KMS-11 (cell line): ENCODE measurements around the gene C5orf15.

ENCODE experiments used
- H2AFZ ChIP-seq: fragments of 200-600 bp; sonication (generic); 2 replicates; pipeline ENCODE4 v1.6.1; 2016; ENCODE audit warnings: antibody characterized with exemption, mixed run types, low read depth
- H3K27ac ChIP-seq: fragments of 200-600 bp; sonication (generic); 2 replicates; pipeline ENCODE4 v1.6.1; 2016; ENCODE audit warnings: mild to moderate bottlenecking, mixed run types
- H3K27me3 ChIP-seq: fragments of 200-600 bp; sonication (generic); 2 replicates; pipeline ENCODE4 v1.6.1; 2017; ENCODE audit warnings: mild to moderate bottlenecking, low read depth, mixed run types, moderate library complexity; ENCODE audit not compliant: insufficient read depth
- H3K36me3 ChIP-seq: fragments of 200-600 bp; sonication (generic); 2 replicates; pipeline ENCODE4 v1.6.1; 2017; ENCODE audit warnings: mild to moderate bottlenecking, mixed run types; ENCODE audit not compliant: insufficient read depth
- H3K4me1 ChIP-seq: fragments of 200-600 bp; sonication (generic); 2 replicates; pipeline ENCODE4 v1.6.1; 2016; ENCODE audit warnings: mild to moderate bottlenecking, low read depth, mixed run types; ENCODE audit not compliant: poor library complexity, severe bottlenecking
- H3K4me2 ChIP-seq: fragments of 200-600 bp; sonication (generic); 2 replicates; pipeline ENCODE4 v1.7.0; 2016; ENCODE audit warnings: mild to moderate bottlenecking, mixed run types
- H3K4me3 ChIP-seq: fragments of 200-600 bp; sonication (generic); IDR thresholded peaks from 2 replicates; pipeline ENCODE4 v1.6.1; 2017; ENCODE audit warnings: low read depth, low read length, mixed read lengths; ENCODE audit not compliant: insufficient read depth
- H3K79me2 ChIP-seq: fragments of 200-600 bp; sonication (generic); 2 replicates; pipeline ENCODE4 v1.6.1; 2016; ENCODE audit warnings: low read depth, mixed run types; ENCODE audit not compliant: insufficient read depth
- H3K9ac ChIP-seq: fragments of 200-600 bp; sonication (generic); 2 replicates; pipeline ENCODE4 v1.6.1; 2016; ENCODE audit warnings: mild to moderate bottlenecking, mixed run types
- H4K20me1 ChIP-seq: fragments of 200-600 bp; sonication (generic); 2 replicates; pipeline ENCODE4 v1.6.1; 2016; ENCODE audit warnings: mild to moderate bottlenecking, mixed run types; ENCODE audit not compliant: insufficient read depth
- CTCF ChIP-seq: fragments of 200-600 bp; sonication (generic); conservative IDR thresholded peaks from 2 replicates; pipeline ENCODE4 v1.6.1; 2017; ENCODE audit warnings: low read depth, mild to moderate bottlenecking, antibody characterized with exemption, low read length, moderate library complexity, mixed read lengths

Gene C5orf15

GRCh38 chr5:133930061-133930812 lies 38.2 kb downstream of the C5orf15 start:
- Histone ChIP-seq H3K4me2 (no peak overlapping the region), H4K20me1 (no peaks in the 10 kb centered on the region), H3K27ac (no peak overlapping the region), H3K36me3 (no peaks in the 10 kb centered on the region), H3K4me1 (peaks cover 4% of the 10 kb centered on the region), H3K9ac (no peak overlapping the region), H3K27me3 (no peaks in the 10 kb centered on the region), H3K79me2 (no peaks in the 10 kb centered on the region), H3K4me3 (no peak overlapping the region), H2AFZ (no peak overlapping the region)
- TF ChIP-seq CTCF = no peak

GRCh38 chr5:133928587-133929393 lies 39.6 kb downstream of the C5orf15 start:
- Histone ChIP-seq H3K36me3 (no peaks in the 10 kb centered on the region), H2AFZ (no peak overlapping the region), H3K79me2 (no peaks in the 10 kb centered on the region), H3K27me3 (no peaks in the 10 kb centered on the region), H4K20me1 (no peaks in the 10 kb centered on the region), H3K4me3 (no peak overlapping the region), H3K4me1 (peaks cover 4% of the 10 kb centered on the region), H3K27ac (no peak overlapping the region), H3K9ac (no peak overlapping the region), H3K4me2 (no peak overlapping the region)
- TF ChIP-seq CTCF = no peak

GRCh38 chr5:133927300-133928180 lies 40.9 kb downstream of the C5orf15 start:
- no peaks in the 10 kb centered on the region for H3K79me2 ChIP-seq
- no peak for TF ChIP-seq CTCF
- H4K20me1 ChIP-seq = no peaks in the 10 kb centered on the region
- no peaks in the 10 kb centered on the region for H3K36me3 ChIP-seq
- H3K27me3 ChIP-seq = no peaks in the 10 kb centered on the region
- no peak overlapping the region for H3K4me2 ChIP-seq
- no peak overlapping the region for H3K27ac ChIP-seq
- H3K4me3 ChIP-seq = no peak overlapping the region
- peaks cover 4% of the 10 kb centered on the region for H3K4me1 ChIP-seq
- no peak overlapping the region for H2AFZ ChIP-seq
- H3K9ac ChIP-seq = no peak overlapping the region

- Histone ChIP-seq H3K36me3 (no peaks in the 10 kb centered on the region), H3K4me3 (no peak overlapping the region), H3K4me2 (no peak overlapping the region), H3K9ac (no peak overlapping the region), H3K4me1 (peaks cover 4% of the 10 kb centered on the region), H3K27me3 (no peaks in the 10 kb centered on the region), H4K20me1 (no peaks in the 10 kb centered on the region), H3K27ac (no peak overlapping the region), H3K79me2 (no peaks in the 10 kb centered on the region), H2AFZ (no peak overlapping the region)
- TF ChIP-seq CTCF = no peak
Observed at GRCh38 chr5:133926489-133927299, 41.7 kb downstream of the C5orf15 start.
